ENCODE data around the gene ZNF154.
A peak's percentile ranks its signal among the peaks of the same experiment; 100 is the strongest.
"Not testable (repeated sequence)": the region's sequence is repeated elsewhere in the genome, so short reads cannot be mapped to it uniquely, and the experiment has no call there.

The ZNF154 gene

DNA sequence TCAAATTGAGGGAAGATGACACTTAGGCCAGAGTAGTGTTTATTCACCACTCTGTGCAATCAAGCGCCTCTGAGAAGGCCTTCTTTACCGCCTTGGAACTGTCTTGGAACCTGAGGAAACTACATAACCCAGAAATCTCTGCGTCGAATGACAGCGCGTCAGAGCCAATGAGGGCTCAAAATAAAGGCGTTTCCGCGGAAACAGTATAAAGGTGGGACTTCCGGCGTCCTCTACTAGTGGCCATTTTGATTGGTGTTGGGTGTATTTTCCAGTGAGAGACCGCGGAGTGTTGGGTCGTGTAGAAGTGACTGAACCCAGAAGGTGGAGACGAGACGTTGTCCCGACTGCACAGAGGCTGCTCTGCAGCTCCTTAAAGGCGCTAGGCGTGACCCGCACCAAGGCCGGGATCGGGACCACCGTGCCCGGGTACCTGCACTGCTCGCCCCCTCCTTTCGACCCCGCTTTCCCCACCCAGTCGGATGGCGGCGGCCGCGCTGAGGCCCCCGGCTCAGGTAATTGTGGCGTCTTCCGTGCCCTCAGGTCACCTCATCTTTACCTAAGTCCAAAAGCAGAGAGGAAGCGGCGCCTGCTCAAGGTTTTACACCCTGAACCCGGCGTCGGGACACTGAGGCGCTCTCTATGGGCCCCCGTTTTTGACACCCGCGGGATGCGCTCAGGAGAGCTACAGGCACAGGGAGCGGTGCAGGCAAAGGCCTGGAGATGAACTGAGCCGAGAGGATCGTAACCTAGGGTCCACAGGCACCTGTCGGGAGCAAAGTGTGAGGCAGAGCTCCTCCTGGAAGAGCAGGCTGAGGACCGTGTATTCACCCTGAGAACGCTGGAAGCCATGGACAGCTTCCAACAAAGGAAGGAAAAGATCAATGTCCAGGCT is 37.8 kb upstream of the ZNF154 start, which contains the start of gene ZNF776:
ZNF776 (plus strand) TSS at position 236 of the 892 bp plus-strand sequence; CDS start at position 480, 244 bp downstream.
- POLR2A ChIA-PET, result no interaction called here
- DNase-seq (ENCODE audit: extremely low spot score), result peak; percentile 92
- TF ChIP-seq, protein P1, sequence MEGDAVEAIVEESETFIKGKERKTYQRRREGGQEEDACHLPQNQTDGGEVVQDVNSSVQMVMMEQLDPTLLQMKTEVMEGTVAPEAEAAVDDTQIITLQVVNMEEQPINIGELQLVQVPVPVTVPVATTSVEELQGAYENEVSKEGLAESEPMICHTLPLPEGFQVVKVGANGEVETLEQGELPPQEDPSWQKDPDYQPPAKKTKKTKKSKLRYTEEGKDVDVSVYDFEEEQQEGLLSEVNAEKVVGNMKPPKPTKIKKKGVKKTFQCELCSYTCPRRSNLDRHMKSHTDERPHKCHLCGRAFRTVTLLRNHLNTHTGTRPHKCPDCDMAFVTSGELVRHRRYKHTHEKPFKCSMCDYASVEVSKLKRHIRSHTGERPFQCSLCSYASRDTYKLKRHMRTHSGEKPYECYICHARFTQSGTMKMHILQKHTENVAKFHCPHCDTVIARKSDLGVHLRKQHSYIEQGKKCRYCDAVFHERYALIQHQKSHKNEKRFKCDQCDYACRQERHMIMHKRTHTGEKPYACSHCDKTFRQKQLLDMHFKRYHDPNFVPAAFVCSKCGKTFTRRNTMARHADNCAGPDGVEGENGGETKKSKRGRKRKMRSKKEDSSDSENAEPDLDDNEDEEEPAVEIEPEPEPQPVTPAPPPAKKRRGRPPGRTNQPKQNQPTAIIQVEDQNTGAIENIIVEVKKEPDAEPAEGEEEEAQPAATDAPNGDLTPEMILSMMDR (IDR thresholded peaks at IDR 0.05; ENCODE audit: control extremely low read depth, extremely low read depth, low read depth, missing control alignments), result no peak
- CTCF ChIA-PET, result no interaction called here

GRCh38 chr19:57738770-57739169 is 29.8 kb upstream of the ZNF154 start:
- DNase-seq (ENCODE audit: extremely low spot score); POLR2A ChIA-PET: not testable (repeated sequence)
- CTCF ChIA-PET, result interaction anchor here (0.9 to 1.7 kb wide), 4 partner anchors 11 to 547 kb away, joined by 3 to 5 read pairs (median 4); partner anchors contain the start of genes ZNF154 and ZNF671

DNA sequence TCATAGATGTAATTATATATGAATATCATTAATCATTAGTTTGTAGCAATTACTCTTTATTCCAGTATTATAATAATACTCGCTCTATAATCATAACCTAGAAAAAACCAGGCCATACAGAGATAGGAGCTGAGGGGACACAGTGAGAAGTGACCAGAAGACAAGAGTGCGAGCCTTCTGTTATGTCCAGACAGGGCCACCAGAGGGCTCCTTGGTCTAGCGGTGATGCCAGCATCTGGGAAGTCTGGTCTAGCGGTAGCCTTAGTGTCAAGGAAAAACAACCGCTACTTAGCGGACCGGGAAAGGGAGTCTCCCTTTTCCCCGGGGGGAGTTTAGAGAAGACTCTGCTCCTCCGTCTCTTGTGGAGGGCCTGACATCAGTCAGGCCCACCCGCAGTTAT is 29.3 kb upstream of the ZNF154 start:
- POLR2A ChIA-PET; DNase-seq (ENCODE audit: extremely low spot score): not testable (repeated sequence)
- TF ChIP-seq, protein P1 (IDR thresholded peaks at IDR 0.05; ENCODE audit: control extremely low read depth, extremely low read depth, low read depth, missing control alignments), result peak; percentile 41
- CTCF ChIA-PET, result interaction anchor here (1.1 to 1.7 kb wide), 4 partner anchors 9 to 29 kb away, joined by 3 to 5 read pairs (median 4); partner anchors contain the start of genes ZNF154 and ZNF671

- CTCF ChIA-PET, result interaction anchor here (1.3 kb wide), 1 partner anchor 17 kb away, joined by 4 read pairs; no protein-coding TSS in a partner anchor
- POLR2A ChIA-PET, result no interaction called here
- no peak for DNase-seq (ENCODE audit: extremely low spot score)
- TF ChIP-seq, protein P1 (IDR thresholded peaks at IDR 0.05; ENCODE audit: control extremely low read depth, extremely low read depth, low read depth, missing control alignments), result no peak
These were observed 11.9 kb upstream of the ZNF154 start for GRCh38 chr19:57720878-57721277.

DNA sequence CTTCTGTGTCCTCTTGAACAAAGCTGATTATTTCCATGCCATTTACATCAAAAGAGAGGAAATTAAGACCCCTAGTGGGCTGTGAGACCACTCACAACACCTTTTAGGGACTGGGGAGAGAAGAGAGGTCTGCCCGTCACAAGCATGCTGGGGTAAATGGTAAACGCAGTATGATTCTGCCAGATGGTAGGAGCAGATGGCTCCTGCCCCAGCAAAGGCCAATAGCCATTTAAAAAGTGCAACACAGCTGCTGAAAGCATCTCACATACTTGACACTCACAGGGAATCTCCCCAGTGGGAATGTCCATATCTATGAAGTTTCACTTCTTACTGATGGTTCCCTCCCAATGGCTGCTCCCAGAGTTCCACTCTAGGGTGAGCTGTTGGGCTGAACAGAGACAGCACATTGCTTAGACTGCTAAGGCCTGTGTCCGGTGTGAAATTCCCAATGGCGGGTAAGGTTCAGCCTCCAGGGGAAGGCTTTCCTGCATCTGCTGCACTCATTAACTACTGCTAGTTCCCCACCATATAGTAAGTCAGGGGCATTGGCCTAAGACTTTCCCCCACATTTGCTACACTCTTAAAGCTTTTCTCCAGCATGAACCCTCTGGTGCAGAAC is 11.0 kb upstream of the ZNF154 start:
- TF ChIP-seq, protein P1 (IDR thresholded peaks at IDR 0.05; ENCODE audit: control extremely low read depth, extremely low read depth, low read depth, missing control alignments), result no peak
- POLR2A ChIA-PET, result no interaction called here
- CTCF ChIA-PET, result interaction anchor here (1.3 kb wide), 1 partner anchor 17 kb away, joined by 4 read pairs; no protein-coding TSS in a partner anchor
- DNase-seq (ENCODE audit: extremely low spot score), result no peak

GRCh38 chr19:57719424-57719823 is 10.4 kb upstream of the ZNF154 start:
- ChIA-PET POLR2A (no interaction called here), CTCF (interaction anchor here (2.0 kb wide), 1 partner anchor 19 kb away, joined by 4 read pairs; no protein-coding TSS in a partner anchor)
- TF ChIP-seq, protein P1 (IDR thresholded peaks at IDR 0.05; ENCODE audit: control extremely low read depth, extremely low read depth, low read depth, missing control alignments), result no peak
- DNase-seq (ENCODE audit: extremely low spot score), result no peak
